Activated CD4-positive, alpha-beta T cell treated with anti-CD3 and anti-CD28 coated beads for 36 hours (primary cell): ENCODE measurements around the gene ALK. TPM values are rescaled to one million over a fixed set of nuclear protein-coding genes. Genes with fewer than 3 reads are reported as not detected.

Experiments used
- ATAC-seq: fragments of 200-7000 bp; cut with Tn5 transposase; one replicate; pipeline ENCODE4 v1.10.0; 2021; ENCODE audit warnings: mild to moderate bottlenecking, moderate library complexity
- CTCF ChIA-PET: fragments of 350-600 bp; sonication (Branson Sonifier 250); formaldehyde crosslinking; loops from one replicate; lab custom pipeline; 2021; ENCODE audit warnings: antibody characterized with exemption; lab: Charles Lee
- POLR2A ChIA-PET: fragments of 350-600 bp; sonication (Branson Sonifier 250); formaldehyde crosslinking; loops from one replicate; lab custom pipeline; 2021; ENCODE audit warnings: antibody characterized with exemption, inconsistent platforms; lab: Charles Lee
- DNase-seq: peaks from one replicate; pipeline ENCODE4 v3.0.0-alpha.2; 2020
- H3K27ac Mint-ChIP-seq: one replicate; pipeline ENCODE4 v1.8.0; 2021; ENCODE audit warnings: mixed read lengths
- H3K27me3 Mint-ChIP-seq: one replicate; pipeline ENCODE4 v1.8.0; 2021; ENCODE audit warnings: mixed read lengths
- H3K36me3 Mint-ChIP-seq: one replicate; pipeline ENCODE4 v1.8.0; 2021; ENCODE audit warnings: low read depth, mixed read lengths
- H3K4me1 Mint-ChIP-seq: one replicate; pipeline ENCODE4 v1.8.0; 2021; ENCODE audit warnings: mixed read lengths
- H3K4me3 Mint-ChIP-seq: one replicate; pipeline ENCODE4 v1.8.0; 2021; ENCODE audit warnings: mild to moderate bottlenecking, moderate library complexity, mixed read lengths
- H3K9me3 Mint-ChIP-seq: one replicate; pipeline ENCODE4 v1.8.0; 2021; ENCODE audit warnings: low read depth, mixed read lengths
- intact Hi-C, 2 experiments: fragments of 100-400 bp; cut with DNase I in 1 of 2; cut with micrococcal nuclease in 1 of 2; formaldehyde crosslinking; loops; one replicate each; pipeline versions ENCODE4 v1.14.2 to v1.15.1; 2022 to 2024; cut with DNase I, micrococcal nuclease
- total RNA-seq, 2 experiments: library from RNA; stranded (reverse); gene quantifications; one replicate each; pipeline ENCODE4 v1.2.3, GENCODE V29; 2021

Gene ALK
- not detected for total RNA-seq

GRCh38 chr2:29921560-29921915, at the start of gene ALK:
TSS of gene ALK (minus strand) at chr2:29921586. CDS start at chr2:29920659, 927 bp downstream.
- Mint-ChIP-seq H3K27me3 (peaks cover 57% of the 10 kb centered on the region), H3K4me1 (peaks cover 11% of the 10 kb centered on the region), H3K9me3 (no peaks in the 10 kb centered on the region), H3K27ac (no peak within 1 kb of the TSS), H3K36me3 (no peaks in the 10 kb centered on the region), H3K4me3 (no peak within 1 kb of the TSS)
- ATAC-seq (peak; percentile 87), DNase-seq (peak; percentile 88)
- POLR2A ChIA-PET: no interaction called here
- intact Hi-C loops: loop anchor here (5.0 kb wide), 2 partner anchors 106 to 629 kb away; no protein-coding TSS in a partner anchor
- CTCF ChIA-PET: interaction anchor here (1.0 to 4.1 kb wide), 6 partner anchors 9 to 192 kb away, joined by 4 to 49 read pairs (median 4); no protein-coding TSS in a partner anchor

- CTCF ChIA-PET: no interaction called here
- POLR2A ChIA-PET: no interaction called here
- no peaks in the 10 kb centered on the region for H3K4me1 Mint-ChIP-seq
- intact Hi-C loops: no loop called here
- ATAC-seq (no peak), DNase-seq (no peak)
- no peak overlapping the region for H3K4me3 Mint-ChIP-seq
- H3K27ac Mint-ChIP-seq: no peak overlapping the region
- peaks cover 17% of the 10 kb centered on the region for H3K27me3 Mint-ChIP-seq
- H3K36me3 Mint-ChIP-seq: no peaks in the 10 kb centered on the region
- H3K9me3 Mint-ChIP-seq: no peaks in the 10 kb centered on the region
These were observed 44.9 kb upstream of the ALK start for GRCh38 chr2:29966266-29966665.

GRCh38 chr2:29963972-29964570, 42.7 kb upstream of the ALK start:
- ChIA-PET POLR2A (no interaction called here), CTCF (interaction anchor here (1.3 kb wide), 1 partner anchor 41 kb away, joined by 5 read pairs; no protein-coding TSS in a partner anchor)
- Mint-ChIP-seq H3K9me3 (no peaks in the 10 kb centered on the region), H3K27ac (no peak overlapping the region), H3K36me3 (no peaks in the 10 kb centered on the region), H3K4me3 (no peak overlapping the region), H3K4me1 (no peaks in the 10 kb centered on the region), H3K27me3 (peaks cover 17% of the 10 kb centered on the region)
- ATAC-seq: no peak
- intact Hi-C loops: no loop called here
- no peak for DNase-seq

GRCh38 chr2:29962922-29963321, 41.5 kb upstream of the ALK start:
- ChIA-PET POLR2A (no interaction called here), CTCF (no interaction called here)
- Mint-ChIP-seq H3K36me3 (no peaks in the 10 kb centered on the region), H3K27ac (no peak overlapping the region), H3K9me3 (no peaks in the 10 kb centered on the region), H3K27me3 (peaks cover 19% of the 10 kb centered on the region), H3K4me3 (no peak overlapping the region), H3K4me1 (no peaks in the 10 kb centered on the region)
- ATAC-seq: no peak
- intact Hi-C loops: no loop called here
- no peak for DNase-seq

GRCh38 chr2:29954316-29954715, 32.9 kb upstream of the ALK start:
- H3K27ac Mint-ChIP-seq: no peak overlapping the region
- H3K4me3 Mint-ChIP-seq: no peak overlapping the region
- H3K9me3 Mint-ChIP-seq: no peaks in the 10 kb centered on the region
- intact Hi-C loops: no loop called here
- POLR2A ChIA-PET: no interaction called here
- DNase-seq (no peak), ATAC-seq (no peak)
- no peaks in the 10 kb centered on the region for H3K36me3 Mint-ChIP-seq
- peaks cover 17% of the 10 kb centered on the region for H3K27me3 Mint-ChIP-seq
- H3K4me1 Mint-ChIP-seq: no peaks in the 10 kb centered on the region
- CTCF ChIA-PET: interaction anchor here (0.8 kb wide), 1 partner anchor 96 kb away, joined by 4 read pairs; no protein-coding TSS in a partner anchor

GRCh38 chr2:29952973-29953372, 31.6 kb upstream of the ALK start:
- no peaks in the 10 kb centered on the region for H3K4me1 Mint-ChIP-seq
- POLR2A ChIA-PET: no interaction called here
- no peak overlapping the region for H3K4me3 Mint-ChIP-seq
- H3K9me3 Mint-ChIP-seq: no peaks in the 10 kb centered on the region
- intact Hi-C loops: no loop called here
- CTCF ChIA-PET: no interaction called here
- H3K36me3 Mint-ChIP-seq: no peaks in the 10 kb centered on the region
- no peak for ATAC-seq
- H3K27ac Mint-ChIP-seq: no peak overlapping the region
- peaks cover 21% of the 10 kb centered on the region for H3K27me3 Mint-ChIP-seq
- DNase-seq: no peak

- H3K4me1 Mint-ChIP-seq: no peaks in the 10 kb centered on the region
- intact Hi-C loops: no loop called here
- no peak overlapping the region for H3K27ac Mint-ChIP-seq
- no peak for ATAC-seq
- H3K9me3 Mint-ChIP-seq: no peaks in the 10 kb centered on the region
- DNase-seq: no peak
- CTCF ChIA-PET: interaction anchor here (0.8 kb wide), 1 partner anchor 45 kb away, joined by 5 read pairs; no protein-coding TSS in a partner anchor
- H3K36me3 Mint-ChIP-seq: no peaks in the 10 kb centered on the region
- H3K4me3 Mint-ChIP-seq: no peak overlapping the region
- POLR2A ChIA-PET: no interaction called here
- H3K27me3 Mint-ChIP-seq: peaks cover 20% of the 10 kb centered on the region
These were observed 30.2 kb upstream of the ALK start for GRCh38 chr2:29951576-29951975.

GRCh38 chr2:29950481-29950880, 29.1 kb upstream of the ALK start:
- Mint-ChIP-seq H3K4me3 (no peak overlapping the region), H3K36me3 (no peaks in the 10 kb centered on the region), H3K9me3 (no peaks in the 10 kb centered on the region), H3K27ac (no peak overlapping the region), H3K27me3 (peaks cover 16% of the 10 kb centered on the region), H3K4me1 (no peaks in the 10 kb centered on the region)
- DNase-seq (no peak), ATAC-seq (no peak)
- CTCF ChIA-PET: no interaction called here
- POLR2A ChIA-PET: no interaction called here
- intact Hi-C loops: no loop called here

- ChIA-PET POLR2A (no interaction called here), CTCF (interaction anchor here (1.2 kb wide), 1 partner anchor 27 kb away, joined by 4 read pairs; the partner anchor contains the start of gene ALK)
- DNase-seq (no peak), ATAC-seq (no peak)
- intact Hi-C loops: no loop called here
- Mint-ChIP-seq H3K4me1 (no peaks in the 10 kb centered on the region), H3K4me3 (no peak overlapping the region), H3K27me3 (peaks cover 16% of the 10 kb centered on the region), H3K27ac (no peak overlapping the region), H3K9me3 (no peaks in the 10 kb centered on the region), H3K36me3 (no peaks in the 10 kb centered on the region)
These were observed 27.7 kb upstream of the ALK start for GRCh38 chr2:29949042-29949441.

GRCh38 chr2:29946505-29946904, 25.1 kb upstream of the ALK start:
- Mint-ChIP-seq H3K36me3 (no peaks in the 10 kb centered on the region), H3K27ac (no peak overlapping the region), H3K4me1 (no peaks in the 10 kb centered on the region), H3K9me3 (peaks cover 3% of the 10 kb centered on the region), H3K4me3 (no peak overlapping the region), H3K27me3 (peaks cover 12% of the 10 kb centered on the region)
- intact Hi-C loops: no loop called here
- POLR2A ChIA-PET: no interaction called here
- CTCF ChIA-PET: no interaction called here
- no peak for ATAC-seq
- DNase-seq: no peak

GRCh38 chr2:29942711-29943110, 21.3 kb upstream of the ALK start:
- H3K27ac Mint-ChIP-seq: no peak overlapping the region
- ChIA-PET POLR2A (no interaction called here), CTCF (no interaction called here)
- H3K9me3 Mint-ChIP-seq: peaks cover 3% of the 10 kb centered on the region
- H3K27me3 Mint-ChIP-seq: peaks cover 5% of the 10 kb centered on the region
- DNase-seq (no peak), ATAC-seq (no peak)
- H3K4me1 Mint-ChIP-seq: no peaks in the 10 kb centered on the region
- H3K36me3 Mint-ChIP-seq: no peaks in the 10 kb centered on the region
- H3K4me3 Mint-ChIP-seq: no peak overlapping the region
- intact Hi-C loops: no loop called here

- Mint-ChIP-seq H3K4me3 (no peak overlapping the region), H3K4me1 (no peaks in the 10 kb centered on the region), H3K27me3 (peaks cover 7% of the 10 kb centered on the region), H3K9me3 (peaks cover 3% of the 10 kb centered on the region), H3K27ac (no peak overlapping the region), H3K36me3 (no peaks in the 10 kb centered on the region)
- intact Hi-C loops: no loop called here
- CTCF ChIA-PET: no interaction called here
- POLR2A ChIA-PET: no interaction called here
- DNase-seq: no peak
- no peak for ATAC-seq
These were observed 19.3 kb upstream of the ALK start for GRCh38 chr2:29940706-29941105.
